Stimulated activated naive CD8-positive, alpha-beta T cell treated with anti-CD3 and anti-CD28 coated beads, Interleukin-15, Interleukin-2, amounts not matched to agents 100 ng/mL and 50 ng/mL, for 24 hours (primary cell): ENCODE data around the gene PLAAT2.

Experiments used
- H3K27ac Mint-ChIP-seq: one replicate; pipeline ENCODE4 v1.8.0; 2021; ENCODE audit warnings: mild to moderate bottlenecking, mixed read lengths
- H3K27me3 Mint-ChIP-seq: one replicate; pipeline ENCODE4 v1.8.0; 2021; ENCODE audit warnings: mixed read lengths
- H3K36me3 Mint-ChIP-seq: one replicate; pipeline ENCODE4 v1.8.0; 2021; ENCODE audit warnings: low read depth, mixed read lengths
- H3K4me1 Mint-ChIP-seq: one replicate; pipeline ENCODE4 v1.8.0; 2021; ENCODE audit warnings: low read depth, mixed read lengths
- H3K4me3 Mint-ChIP-seq: one replicate; pipeline ENCODE4 v1.8.0; 2021; ENCODE audit warnings: mild to moderate bottlenecking, mixed read lengths
- H3K9me3 Mint-ChIP-seq: one replicate; pipeline ENCODE4 v1.8.0; 2021; ENCODE audit warnings: mixed read lengths

Gene PLAAT2

GRCh38 chr11:63527667-63528066 lies 35.5 kb downstream of the PLAAT2 start:
- no peaks in the 10 kb centered on the region for H3K36me3 Mint-ChIP-seq
- no peak overlapping the region for H3K27ac Mint-ChIP-seq
- H3K9me3 Mint-ChIP-seq = peaks cover 5% of the 10 kb centered on the region
- no peak overlapping the region for H3K4me3 Mint-ChIP-seq
- no peaks in the 10 kb centered on the region for H3K27me3 Mint-ChIP-seq
- H3K4me1 Mint-ChIP-seq = peaks cover 33% of the 10 kb centered on the region

- peaks cover 6% of the 10 kb centered on the region for H3K4me1 Mint-ChIP-seq
- H3K9me3 Mint-ChIP-seq = peaks cover 5% of the 10 kb centered on the region
- H3K27me3 Mint-ChIP-seq = no peaks in the 10 kb centered on the region
- no peak overlapping the region for H3K4me3 Mint-ChIP-seq
- no peak overlapping the region for H3K27ac Mint-ChIP-seq
- H3K36me3 Mint-ChIP-seq = no peaks in the 10 kb centered on the region
Observed at GRCh38 chr11:63523151-63523550, 40.0 kb downstream of the PLAAT2 start.

DNA sequence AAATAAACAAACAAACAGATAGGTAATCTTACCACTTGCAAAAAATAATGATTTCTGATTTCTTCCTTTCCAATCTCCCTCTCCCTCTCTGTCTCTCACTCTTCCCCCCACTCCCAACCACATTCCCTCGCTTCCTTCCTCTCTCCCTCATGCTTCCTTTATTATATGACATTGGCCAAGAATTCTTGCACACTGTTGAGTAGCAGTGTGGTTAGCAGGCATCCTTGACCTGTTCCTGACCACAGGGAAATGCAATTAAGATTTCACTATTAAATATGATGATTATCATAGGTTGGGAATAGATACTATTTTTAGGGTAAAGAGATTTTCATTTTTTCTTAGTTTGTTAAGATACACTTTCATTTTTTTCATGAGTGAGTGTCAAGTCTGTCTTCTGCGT lies 41.3 kb downstream of the PLAAT2 start:
- H3K36me3 Mint-ChIP-seq = no peaks in the 10 kb centered on the region
- H3K4me1 Mint-ChIP-seq = peaks cover 9% of the 10 kb centered on the region
- peaks cover 5% of the 10 kb centered on the region for H3K9me3 Mint-ChIP-seq
- H3K27me3 Mint-ChIP-seq = no peaks in the 10 kb centered on the region
- no peak overlapping the region for H3K4me3 Mint-ChIP-seq
- no peak overlapping the region for H3K27ac Mint-ChIP-seq

DNA sequence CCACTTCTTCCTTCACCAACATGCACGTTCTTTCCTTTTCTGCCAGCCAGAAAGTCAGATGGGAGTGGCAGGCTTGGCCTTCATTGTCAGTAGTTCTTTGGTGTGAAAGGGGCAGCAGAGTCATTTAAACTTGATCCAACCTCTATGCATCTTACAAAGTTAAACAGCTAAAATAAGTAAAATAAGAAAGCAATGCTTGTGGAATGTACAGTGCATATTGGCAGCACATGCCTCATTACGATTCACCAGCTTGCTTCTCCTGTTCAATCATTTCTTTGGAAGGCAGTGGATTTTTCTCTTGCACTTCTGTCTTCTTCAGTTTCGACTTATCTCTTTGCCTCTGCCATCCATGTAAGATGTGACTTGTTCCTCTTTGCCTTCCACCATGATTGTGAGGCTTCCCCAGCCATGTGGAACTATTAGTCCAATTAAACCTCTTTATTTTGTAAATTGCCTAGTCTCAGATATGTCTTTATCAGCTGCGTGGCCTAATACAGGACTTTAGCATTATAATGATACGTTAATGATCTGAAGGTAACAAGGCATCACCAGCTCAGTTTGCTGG lies 42.5 kb downstream of the PLAAT2 start:
- Mint-ChIP-seq H3K27ac (no peak overlapping the region), H3K36me3 (no peaks in the 10 kb centered on the region), H3K9me3 (peaks cover 5% of the 10 kb centered on the region), H3K4me3 (no peak overlapping the region), H3K27me3 (no peaks in the 10 kb centered on the region), H3K4me1 (peaks cover 9% of the 10 kb centered on the region)

DNA sequence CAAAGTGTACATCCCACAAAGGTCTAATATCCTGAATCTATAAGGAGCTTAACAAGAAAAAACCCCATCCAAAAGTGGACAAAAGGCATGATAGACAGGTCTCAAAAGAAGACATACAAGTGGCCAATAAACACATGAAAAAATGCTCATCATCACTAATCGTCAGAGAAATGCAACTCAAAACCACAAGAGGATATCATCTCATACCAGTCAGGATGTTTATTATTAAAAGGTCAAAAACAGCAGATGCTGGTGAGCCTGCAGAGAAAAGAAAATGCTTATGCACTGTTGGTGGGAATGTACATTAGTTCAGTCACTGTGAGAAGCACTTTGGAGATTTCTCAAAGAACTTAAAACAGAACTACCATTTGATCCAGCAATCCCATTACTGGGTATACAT lies 44.6 kb downstream of the PLAAT2 start:
- Mint-ChIP-seq H3K27me3 (no peaks in the 10 kb centered on the region), H3K36me3 (no peaks in the 10 kb centered on the region), H3K4me1 (peaks cover 9% of the 10 kb centered on the region), H3K9me3 (no peaks in the 10 kb centered on the region), H3K4me3 (no peak overlapping the region), H3K27ac (peak overlapping the region; percentile 14)

- H3K9me3 Mint-ChIP-seq = no peaks in the 10 kb centered on the region
- H3K36me3 Mint-ChIP-seq = no peaks in the 10 kb centered on the region
- H3K27ac Mint-ChIP-seq = no peak overlapping the region
- no peak overlapping the region for H3K4me3 Mint-ChIP-seq
- peaks cover 9% of the 10 kb centered on the region for H3K4me1 Mint-ChIP-seq
- H3K27me3 Mint-ChIP-seq = no peaks in the 10 kb centered on the region
Observed at GRCh38 chr11:63517156-63517555, 46.0 kb downstream of the PLAAT2 start.

GRCh38 chr11:63516109-63516508 lies 47.1 kb downstream of the PLAAT2 start:
- Mint-ChIP-seq H3K36me3 (no peaks in the 10 kb centered on the region), H3K4me3 (no peak overlapping the region), H3K27ac (no peak overlapping the region), H3K9me3 (no peaks in the 10 kb centered on the region), H3K4me1 (peaks cover 9% of the 10 kb centered on the region), H3K27me3 (no peaks in the 10 kb centered on the region)

DNA sequence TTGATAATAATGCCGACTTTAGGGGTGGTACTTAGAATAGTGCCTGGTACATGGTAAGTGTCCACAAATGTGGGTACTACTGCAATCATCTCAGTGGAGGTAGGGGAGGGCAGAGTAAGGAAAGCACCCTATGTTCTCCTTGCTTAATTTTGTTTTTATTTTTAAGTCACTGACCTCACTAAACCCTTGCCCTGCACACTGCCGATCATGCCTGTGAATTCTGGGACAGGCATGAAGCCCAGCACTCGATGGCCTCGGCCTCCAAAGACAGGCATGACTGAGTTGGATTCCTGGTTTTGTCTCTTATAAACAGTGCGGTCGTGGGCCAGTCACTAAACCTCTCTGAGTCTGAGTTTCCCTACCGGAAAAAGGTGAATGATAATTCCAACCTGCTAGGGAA lies 50.4 kb downstream of the PLAAT2 start:
- H3K36me3 Mint-ChIP-seq = no peaks in the 10 kb centered on the region
- no peaks in the 10 kb centered on the region for H3K27me3 Mint-ChIP-seq
- no peak overlapping the region for H3K4me3 Mint-ChIP-seq
- no peaks in the 10 kb centered on the region for H3K9me3 Mint-ChIP-seq
- no peak overlapping the region for H3K27ac Mint-ChIP-seq
- H3K4me1 Mint-ChIP-seq = no peaks in the 10 kb centered on the region

DNA sequence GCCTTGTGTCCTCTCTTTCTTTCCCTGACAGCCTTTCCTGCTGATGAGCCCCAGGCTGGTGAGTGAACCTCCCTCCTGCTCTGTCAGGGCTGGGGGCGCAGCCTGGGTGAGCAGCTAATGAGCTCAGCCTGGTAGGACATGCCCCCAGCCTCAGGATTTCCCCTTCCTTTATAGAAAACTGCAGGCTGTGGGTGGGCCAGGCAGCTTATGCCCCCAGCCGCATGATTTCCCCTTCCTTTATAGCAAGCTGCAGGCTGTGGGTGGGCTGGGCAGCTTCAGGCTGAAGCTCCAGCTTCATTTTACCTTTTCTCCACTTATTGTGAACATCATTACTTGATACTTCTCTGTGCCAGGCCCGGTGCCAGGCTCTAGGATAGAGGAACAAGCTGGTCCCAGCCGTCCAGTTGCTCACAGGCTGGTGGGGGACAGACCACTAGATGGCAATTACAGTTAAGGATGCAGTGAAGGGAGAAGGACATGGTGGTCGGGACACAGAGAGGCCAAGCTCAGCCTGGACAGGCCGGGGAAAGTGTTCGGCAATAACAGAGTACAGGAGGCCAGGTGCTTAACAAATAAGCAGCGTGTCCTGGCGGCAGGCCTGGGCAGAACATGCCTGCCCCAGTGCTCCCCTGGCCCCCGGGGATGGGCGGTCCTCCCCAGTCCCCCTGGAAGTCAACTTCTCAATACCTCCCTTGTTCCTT lies 52.0 kb downstream of the PLAAT2 start:
- Mint-ChIP-seq H3K36me3 (no peaks in the 10 kb centered on the region), H3K4me3 (no peak overlapping the region), H3K4me1 (no peaks in the 10 kb centered on the region), H3K27ac (no peak overlapping the region), H3K9me3 (no peaks in the 10 kb centered on the region), H3K27me3 (no peaks in the 10 kb centered on the region)

- Mint-ChIP-seq H3K27me3 (no peaks in the 10 kb centered on the region), H3K27ac (no peak overlapping the region), H3K4me3 (no peak overlapping the region), H3K36me3 (no peaks in the 10 kb centered on the region), H3K4me1 (peaks cover 3% of the 10 kb centered on the region), H3K9me3 (no peaks in the 10 kb centered on the region)
Observed at GRCh38 chr11:63510360-63511047, 52.7 kb downstream of the PLAAT2 start.

DNA sequence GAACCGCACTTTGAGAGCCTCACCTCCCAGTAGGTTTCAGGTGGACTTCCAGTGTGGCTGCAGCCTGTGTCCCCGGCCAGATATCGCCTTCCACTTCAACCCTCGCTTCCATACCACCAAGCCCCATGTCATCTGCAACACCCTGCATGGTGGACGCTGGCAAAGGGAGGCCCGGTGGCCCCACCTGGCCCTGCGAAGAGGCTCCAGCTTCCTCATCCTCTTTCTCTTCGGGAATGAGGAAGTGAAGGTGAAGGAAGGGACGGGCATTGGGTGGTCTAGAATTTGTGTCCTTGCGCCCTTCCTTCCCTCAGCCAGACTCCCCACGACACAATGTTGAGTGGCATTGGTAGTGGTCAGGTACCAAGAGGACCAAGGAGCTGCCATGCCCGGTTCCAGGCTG lies 54.4 kb downstream of the PLAAT2 start:
- Mint-ChIP-seq H3K27ac (no peak overlapping the region), H3K9me3 (no peaks in the 10 kb centered on the region), H3K4me3 (no peak overlapping the region), H3K36me3 (no peaks in the 10 kb centered on the region), H3K4me1 (peaks cover 6% of the 10 kb centered on the region), H3K27me3 (no peaks in the 10 kb centered on the region)

- peaks cover 6% of the 10 kb centered on the region for H3K4me1 Mint-ChIP-seq
- no peaks in the 10 kb centered on the region for H3K27me3 Mint-ChIP-seq
- no peaks in the 10 kb centered on the region for H3K36me3 Mint-ChIP-seq
- no peak overlapping the region for H3K27ac Mint-ChIP-seq
- H3K9me3 Mint-ChIP-seq = no peaks in the 10 kb centered on the region
- H3K4me3 Mint-ChIP-seq = no peak overlapping the region
Observed at GRCh38 chr11:63508009-63508408, 55.2 kb downstream of the PLAAT2 start.

- Mint-ChIP-seq H3K4me1 (peaks cover 6% of the 10 kb centered on the region), H3K9me3 (no peaks in the 10 kb centered on the region), H3K4me3 (no peak overlapping the region), H3K27me3 (no peaks in the 10 kb centered on the region), H3K36me3 (no peaks in the 10 kb centered on the region), H3K27ac (no peak overlapping the region)
Observed at GRCh38 chr11:63507511-63507910, 55.7 kb downstream of the PLAAT2 start.

- H3K4me1 Mint-ChIP-seq = peaks cover 6% of the 10 kb centered on the region
Observed at GRCh38 chr11:63506876-63507275, 56.3 kb downstream of the PLAAT2 start.

DNA sequence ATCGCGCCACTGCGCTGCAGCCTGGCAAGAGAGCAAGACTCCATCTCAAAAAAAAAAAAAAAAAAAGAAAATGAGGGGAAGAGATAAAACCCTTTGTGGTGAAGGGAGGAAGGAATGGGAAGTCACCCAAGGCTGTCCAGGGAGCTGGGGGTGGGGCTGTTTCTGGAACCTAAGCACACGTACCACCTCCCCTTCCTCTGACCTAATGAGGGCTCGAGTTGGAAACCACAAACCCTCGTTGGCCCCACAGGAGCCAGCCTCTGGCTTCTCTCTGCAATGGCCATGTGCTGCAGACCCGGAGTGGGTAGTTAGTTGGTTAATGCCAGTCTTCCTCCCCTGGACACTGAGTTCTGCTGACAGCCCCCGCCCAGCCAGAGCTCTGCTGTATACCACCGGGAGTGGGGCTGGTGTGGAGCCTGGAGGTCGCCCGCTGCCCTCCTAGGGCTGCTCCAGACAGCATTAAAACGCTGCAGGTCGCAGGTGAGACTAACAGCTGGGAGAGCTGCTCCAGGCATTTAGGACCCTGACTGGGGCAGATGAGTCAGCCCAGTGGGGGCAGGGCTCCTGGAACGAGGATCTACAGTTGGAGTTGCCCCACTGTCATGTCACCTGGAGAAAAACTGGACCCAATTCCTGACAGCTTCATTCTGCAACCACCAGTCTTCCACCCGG lies 57.2 kb downstream of the PLAAT2 start, which contains the start of gene LGALS12:
TSS of gene LGALS12 (plus strand) at position 228 of the 672 bp plus-strand sequence. CDS start at position 603, 375 bp downstream.
- peaks cover 6% of the 10 kb centered on the region for H3K4me1 Mint-ChIP-seq
- no peak within 1 kb of the TSS for H3K4me3 Mint-ChIP-seq
- H3K36me3 Mint-ChIP-seq = no peaks in the 10 kb centered on the region
- no peaks in the 10 kb centered on the region for H3K27me3 Mint-ChIP-seq
- H3K27ac Mint-ChIP-seq = no peak within 1 kb of the TSS
- no peaks in the 10 kb centered on the region for H3K9me3 Mint-ChIP-seq

More at GRCh38 chr11:63506876-63507275, 56.3 kb downstream of the PLAAT2 start:
- no peak overlapping the region for H3K4me3 Mint-ChIP-seq
- no peaks in the 10 kb centered on the region for H3K27me3 Mint-ChIP-seq
- no peak overlapping the region for H3K27ac Mint-ChIP-seq
- no peaks in the 10 kb centered on the region for H3K9me3 Mint-ChIP-seq
- no peaks in the 10 kb centered on the region for H3K36me3 Mint-ChIP-seq
